ENCODE data around the gene RGS6. TPM values are rescaled to one million over a fixed set of nuclear protein-coding genes. Genes with fewer than 3 reads are reported as not detected.

RGS6 gene
- total RNA-seq, 2 donors from 2014 or later: 1.4 to 4.7 TPM

- no peaks in the 10 kb centered on the region for H3K9me3 ChIP-seq
- no peaks in the 10 kb centered on the region for H3K36me3 ChIP-seq
- ATAC-seq (ENCODE audit: insufficient number of reproducible peaks, low FRiP score, low read depth) (no peak), DNase-seq (ENCODE audit: low spot score) (no peak)
- H3K4me1 ChIP-seq (ENCODE audit: control insufficient read depth in 1 of 2, low read depth in 2 of 2): peaks cover 0 to 10% of the 10 kb centered on the region in 2 donors
- no peaks in the 10 kb centered on the region for H3K27me3 ChIP-seq (replicated peaks; ENCODE audit: insufficient read depth)
- no peak for TF ChIP-seq CTCF (IDR thresholded peaks at IDR 0.05)
- no peak overlapping the region for H3K27ac ChIP-seq
- no peak overlapping the region for H3K4me3 ChIP-seq
These were observed 583.8 kb downstream of the RGS6 start for GRCh38 chr14:72515779-72516770.

GRCh38 chr14:72516936-72517700, 584.9 kb downstream of the RGS6 start:
- no peak overlapping the region for H3K27ac ChIP-seq
- no peaks in the 10 kb centered on the region for H3K9me3 ChIP-seq
- no peak for DNase-seq (ENCODE audit: low spot score)
- H3K4me3 ChIP-seq: peak overlapping the region; percentile 37
- no peaks in the 10 kb centered on the region for H3K27me3 ChIP-seq (replicated peaks; ENCODE audit: insufficient read depth)
- no peaks in the 10 kb centered on the region for H3K36me3 ChIP-seq
- ATAC-seq (ENCODE audit: insufficient number of reproducible peaks, low FRiP score, low read depth): no peak
- peak; percentile 92 for TF ChIP-seq CTCF (IDR thresholded peaks at IDR 0.05)
- peaks cover 0 to 10% of the 10 kb centered on the region in 2 donors for H3K4me1 ChIP-seq (ENCODE audit: control insufficient read depth in 1 of 2, low read depth in 2 of 2)

GRCh38 chr14:72517736-72518135, 585.5 kb downstream of the RGS6 start:
- DNase-seq (ENCODE audit: low spot score) (no peak), ATAC-seq (ENCODE audit: insufficient number of reproducible peaks, low FRiP score, low read depth) (no peak)

GRCh38 chr14:72518809-72519377, 586.7 kb downstream of the RGS6 start:
- Histone ChIP-seq H3K36me3 (no peaks in the 10 kb centered on the region), H3K4me3 (no peak overlapping the region), H3K4me1 (ENCODE audit: control insufficient read depth in 1 of 2, low read depth in 2 of 2) (peaks cover 0 to 17% of the 10 kb centered on the region in 2 donors), H3K9me3 (no peaks in the 10 kb centered on the region), H3K27me3 (replicated peaks; ENCODE audit: insufficient read depth) (no peaks in the 10 kb centered on the region), H3K27ac (no peak overlapping the region)
- no peak for TF ChIP-seq CTCF (IDR thresholded peaks at IDR 0.05)
- ATAC-seq (ENCODE audit: insufficient number of reproducible peaks, low FRiP score, low read depth) (no peak), DNase-seq (ENCODE audit: low spot score) (no peak)

More at GRCh38 chr14:72517736-72518135, 585.5 kb downstream of the RGS6 start:
- Histone ChIP-seq H3K27me3 (replicated peaks; ENCODE audit: insufficient read depth) (no peaks in the 10 kb centered on the region), H3K27ac (no peak overlapping the region), H3K36me3 (no peaks in the 10 kb centered on the region), H3K4me1 (ENCODE audit: control insufficient read depth in 1 of 2, low read depth in 2 of 2) (peaks cover 0 to 10% of the 10 kb centered on the region in 2 donors), H3K9me3 (no peaks in the 10 kb centered on the region), H3K4me3 (no peak overlapping the region)
- TF ChIP-seq CTCF (IDR thresholded peaks at IDR 0.05): no peak

- H3K36me3 ChIP-seq: no peaks in the 10 kb centered on the region
- H3K4me3 ChIP-seq: no peak overlapping the region
- H3K27me3 ChIP-seq (replicated peaks; ENCODE audit: insufficient read depth): no peaks in the 10 kb centered on the region
- no peak for ATAC-seq (ENCODE audit: insufficient number of reproducible peaks, low FRiP score, low read depth)
- no peaks in the 10 kb centered on the region for H3K9me3 ChIP-seq
- no peak for TF ChIP-seq CTCF (IDR thresholded peaks at IDR 0.05)
- H3K4me1 ChIP-seq (ENCODE audit: control insufficient read depth in 1 of 2, low read depth in 2 of 2): peaks cover 0 to 23% of the 10 kb centered on the region in 2 donors
- DNase-seq (ENCODE audit: low spot score): no peak
- no peak overlapping the region for H3K27ac ChIP-seq
These were observed 587.3 kb downstream of the RGS6 start for GRCh38 chr14:72519543-72519942.
